GM18505 (cell line): ENCODE measurements around the gene STARD3.

Source experiments
- ATAC-seq: cut with Tn5 transposase; IDR thresholded peaks from one replicate; pipeline ENCODE4 v1.9.1; 2021; ENCODE audit not compliant: unreplicated experiment
- POLR2A ChIP-seq: IDR thresholded peaks from 4 replicates; pipeline ENCODE4 v1.6.1; 2011; ENCODE audit warnings: borderline replicate concordance; ENCODE audit not compliant: insufficient read depth, insufficient read length; ENCODE audit errors: extremely low read depth

Gene STARD3

GRCh38 chr17:39608142-39608981, 28.6 kb upstream of the STARD3 start:
- ATAC-seq = no peak
- no peak for TF ChIP-seq POLR2A

DNA sequence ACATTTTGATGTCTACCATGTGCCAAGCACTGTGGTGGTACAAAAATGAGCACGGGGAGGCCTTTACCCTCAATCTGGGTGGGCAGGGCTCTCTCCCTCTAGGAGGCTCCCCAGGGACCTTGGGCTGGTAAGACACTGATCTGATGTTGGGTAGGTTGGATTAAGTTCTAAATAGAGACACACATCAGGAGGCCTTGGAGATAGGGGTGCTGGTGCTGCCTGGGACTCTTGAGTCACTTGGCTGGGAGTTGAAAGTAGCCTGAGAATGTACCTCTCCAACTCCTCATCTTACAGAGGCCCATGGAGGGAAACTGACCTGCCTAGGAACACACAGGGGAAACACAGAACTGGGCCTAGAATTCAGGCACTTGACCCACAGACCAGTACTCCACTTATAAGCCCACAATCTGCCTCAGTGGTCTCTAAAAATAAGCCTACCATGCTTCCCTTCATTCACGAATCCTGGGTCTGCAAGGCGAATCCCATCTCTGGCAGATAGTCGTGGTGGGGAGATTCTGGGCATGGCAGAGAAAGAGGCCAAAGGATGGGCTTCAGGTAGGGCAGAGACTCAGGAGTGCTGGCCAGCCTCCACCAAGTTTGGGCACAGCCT, 27.4 kb upstream of the STARD3 start:
- TF ChIP-seq POLR2A = no peak
- ATAC-seq = no peak

GRCh38 chr17:39611401-39612112, 25.4 kb upstream of the STARD3 start:
- no peak for TF ChIP-seq POLR2A
- no peak for ATAC-seq

- ATAC-seq = no peak
- no peak for TF ChIP-seq POLR2A
These were observed 24.6 kb upstream of the STARD3 start for GRCh38 chr17:39612291-39612894.

GRCh38 chr17:39612935-39613464, 23.9 kb upstream of the STARD3 start:
- ATAC-seq = no peak
- TF ChIP-seq POLR2A = no peak

DNA sequence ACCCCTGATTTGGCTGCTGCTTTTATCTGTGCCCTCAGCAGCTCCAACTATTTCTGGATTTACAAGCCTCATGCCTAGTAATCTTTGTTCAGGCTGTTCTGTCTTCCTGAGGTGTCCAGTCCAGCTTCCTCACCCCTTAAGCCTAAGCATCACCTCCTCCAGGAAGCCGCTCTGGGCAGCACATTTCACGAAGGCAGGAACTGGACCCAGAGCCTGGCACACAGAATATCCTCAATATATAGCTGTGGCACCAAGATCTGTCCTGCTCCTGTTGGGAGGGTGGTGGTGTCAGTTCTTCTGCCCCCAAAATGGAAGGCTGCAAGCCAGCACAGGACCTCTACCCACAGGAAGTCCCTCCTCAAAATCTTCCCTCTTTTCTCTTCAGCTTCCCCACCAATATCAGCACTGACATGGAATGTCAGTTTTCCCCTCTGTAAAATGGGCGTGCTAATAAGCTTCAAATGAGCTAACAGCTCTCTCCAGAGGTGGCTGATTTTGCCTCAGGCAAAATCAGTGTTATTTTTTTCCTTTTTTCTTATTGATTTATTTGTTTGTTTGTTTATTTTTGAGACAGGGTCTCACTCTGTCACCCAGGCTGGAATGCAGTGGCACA, 22.3 kb upstream of the STARD3 start:
- no peak for TF ChIP-seq POLR2A
- ATAC-seq = no peak

DNA sequence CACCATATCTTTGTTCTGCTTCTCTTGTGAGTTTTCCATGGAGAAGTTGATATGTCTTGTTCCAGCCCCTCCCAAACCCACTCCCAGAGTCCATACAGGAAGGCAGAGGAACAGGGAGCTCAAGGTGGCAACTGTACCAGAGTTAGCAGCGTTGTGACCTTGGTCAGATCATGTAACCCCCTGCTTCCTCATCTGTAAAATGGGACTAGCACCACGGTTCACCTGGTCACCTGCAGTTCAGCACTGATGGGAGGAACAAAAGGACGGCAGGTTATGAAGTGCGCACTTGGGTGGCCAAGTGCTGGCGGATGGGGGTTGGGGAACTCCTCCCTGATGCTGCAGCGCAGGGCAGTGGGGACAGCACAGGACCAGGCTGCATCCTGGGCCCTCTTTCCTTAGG, 21.5 kb upstream of the STARD3 start:
- no peak for TF ChIP-seq POLR2A
- no peak for ATAC-seq

DNA sequence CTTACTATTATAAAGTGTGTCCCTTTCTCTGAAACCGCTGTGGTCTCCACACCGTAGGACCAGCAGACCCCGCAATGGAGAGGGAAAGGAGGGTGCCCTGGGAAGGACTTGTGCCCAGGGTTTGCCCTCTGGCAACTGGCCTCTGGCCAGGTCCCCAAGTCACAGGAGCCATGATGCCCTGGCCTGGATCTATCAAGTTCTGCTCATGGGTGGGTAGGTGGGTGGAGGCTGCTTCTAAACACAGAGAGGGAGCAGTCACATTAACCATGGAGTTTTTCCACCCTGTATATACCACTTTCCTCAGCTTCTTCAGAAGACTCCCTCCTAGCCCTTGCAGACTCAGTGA, 19.9 kb upstream of the STARD3 start:
- no peak for TF ChIP-seq POLR2A
- ATAC-seq = no peak

GRCh38 chr17:39617446-39618245, 19.3 kb upstream of the STARD3 start:
- TF ChIP-seq POLR2A = no peak
- ATAC-seq = no peak

- no peak for TF ChIP-seq POLR2A
- ATAC-seq = no peak
These were observed 18.6 kb upstream of the STARD3 start for GRCh38 chr17:39618246-39618913.

GRCh38 chr17:39618956-39619785, 17.8 kb upstream of the STARD3 start:
- no peak for ATAC-seq
- TF ChIP-seq POLR2A = no peak

GRCh38 chr17:39619786-39620101, 17.2 kb upstream of the STARD3 start:
- TF ChIP-seq POLR2A = no peak
- ATAC-seq = no peak
